IPS-18c (cell line): Measurements from ENCODE around the gene ANKRD39.
"Not testable (repeated sequence)": the region's sequence is repeated elsewhere in the genome, so short reads cannot be mapped to it uniquely, and the experiment has no call there.

Experiments
- H3K4me3 ChIP-seq: 2 replicates; pipeline ENCODE4 v1.7.0; 2013; ENCODE audit warnings: low read depth, mild to moderate bottlenecking, low read length, moderate library complexity; ENCODE audit not compliant: insufficient read depth
- H3K9me3 ChIP-seq: one replicate; pipeline ENCODE4 v1.6.1; 2013; ENCODE audit warnings: mild to moderate bottlenecking, low read length, moderate library complexity; ENCODE audit not compliant: control insufficient read depth, insufficient read depth

Gene ANKRD39

DNA sequence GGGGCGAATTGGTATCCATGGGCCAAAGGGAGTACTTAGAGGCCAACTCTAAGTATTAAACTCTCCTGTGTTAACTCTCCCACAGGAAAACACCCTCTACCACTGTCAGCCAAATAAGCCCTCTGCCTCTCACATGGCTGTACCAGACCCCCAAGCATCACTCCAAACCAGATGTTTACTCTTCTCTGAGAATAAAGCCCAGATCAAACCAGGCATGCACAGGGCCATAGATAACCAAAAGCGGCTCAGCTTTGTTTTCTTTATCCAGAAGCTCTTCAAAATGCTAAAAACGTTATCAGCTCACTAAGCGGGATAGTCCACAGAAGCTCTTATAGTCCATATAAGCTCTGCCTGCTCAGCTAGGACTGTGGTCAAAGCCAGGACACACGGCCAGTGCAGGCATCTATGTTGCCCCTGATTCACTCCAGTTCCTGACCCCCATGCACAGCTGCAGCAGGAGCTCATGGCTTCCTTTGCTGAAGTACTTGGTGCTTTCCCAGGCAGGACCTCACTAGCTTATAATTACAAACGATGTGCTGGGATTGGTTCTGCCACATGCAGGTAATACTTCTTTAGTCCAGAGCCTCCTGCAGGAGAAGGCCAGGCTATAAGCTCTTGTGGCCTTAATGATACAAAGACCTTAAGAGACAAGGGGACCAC, 33.0 kb upstream of the ANKRD39 start:
- H3K4me3 ChIP-seq = no peak overlapping the region
- no peaks in the 10 kb centered on the region for H3K9me3 ChIP-seq

DNA sequence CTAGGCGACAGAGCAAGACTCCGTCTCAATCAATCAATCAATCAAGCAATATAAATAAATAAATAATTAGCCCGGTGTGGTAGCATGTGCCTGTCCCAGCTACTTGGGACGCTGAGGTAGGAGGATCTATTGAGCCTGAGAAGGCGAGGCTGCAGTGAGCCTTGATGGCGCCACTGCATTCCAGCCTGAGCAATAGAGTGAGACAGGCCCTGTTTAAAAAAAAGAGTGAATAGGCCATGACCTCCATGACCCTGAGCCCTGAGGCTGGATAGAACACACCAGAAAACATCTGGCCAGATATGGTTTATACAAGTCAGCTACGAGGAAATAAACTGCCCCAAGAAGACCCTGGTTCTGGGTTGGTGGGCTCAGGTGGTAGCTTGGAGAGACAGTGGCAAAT, 32.4 kb upstream of the ANKRD39 start:
- Histone ChIP-seq H3K4me3 (no peak overlapping the region), H3K9me3 (no peaks in the 10 kb centered on the region)

GRCh38 chr2:96889502-96889901, 31.7 kb upstream of the ANKRD39 start:
- H3K9me3 ChIP-seq = not testable (repeated sequence)

GRCh38 chr2:96888072-96889011, 30.5 kb upstream of the ANKRD39 start:
- no peak overlapping the region for H3K4me3 ChIP-seq
- no peaks in the 10 kb centered on the region for H3K9me3 ChIP-seq

More at GRCh38 chr2:96889502-96889901, 31.7 kb upstream of the ANKRD39 start:
- not testable (repeated sequence) for H3K4me3 ChIP-seq

DNA sequence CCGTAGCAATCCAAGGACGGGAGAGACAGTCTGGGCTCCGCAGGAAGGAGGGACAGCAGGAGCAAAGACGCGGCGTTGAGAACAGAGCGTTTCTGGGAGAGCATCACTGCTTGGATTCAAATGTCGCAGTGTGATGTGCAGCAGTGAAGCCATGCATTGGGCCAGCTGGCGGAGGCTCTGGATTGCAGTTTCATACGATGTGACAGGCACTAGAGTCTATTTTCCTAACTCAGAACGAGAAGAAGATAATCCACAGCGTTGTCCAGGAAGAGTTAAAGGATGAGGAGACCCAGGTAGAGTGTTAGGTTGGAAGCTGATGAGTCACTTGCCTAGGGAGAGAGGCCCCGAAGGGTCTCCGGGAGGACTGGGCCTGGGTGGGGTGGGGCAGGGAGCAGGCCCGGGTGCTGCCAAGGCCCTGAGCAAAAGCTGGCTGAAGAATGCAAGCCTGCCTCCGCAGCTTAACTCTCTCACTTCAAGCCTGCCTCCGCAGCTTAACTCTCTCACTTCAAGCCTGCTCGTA, 29.7 kb upstream of the ANKRD39 start:
- Histone ChIP-seq H3K4me3 (no peak overlapping the region), H3K9me3 (no peaks in the 10 kb centered on the region)

- no peak overlapping the region for H3K4me3 ChIP-seq
- H3K9me3 ChIP-seq = no peaks in the 10 kb centered on the region
Observed at GRCh38 chr2:96885432-96886347, 27.9 kb upstream of the ANKRD39 start.

- H3K9me3 ChIP-seq = no peaks in the 10 kb centered on the region
Observed at GRCh38 chr2:96884299-96885094, 26.7 kb upstream of the ANKRD39 start.

DNA sequence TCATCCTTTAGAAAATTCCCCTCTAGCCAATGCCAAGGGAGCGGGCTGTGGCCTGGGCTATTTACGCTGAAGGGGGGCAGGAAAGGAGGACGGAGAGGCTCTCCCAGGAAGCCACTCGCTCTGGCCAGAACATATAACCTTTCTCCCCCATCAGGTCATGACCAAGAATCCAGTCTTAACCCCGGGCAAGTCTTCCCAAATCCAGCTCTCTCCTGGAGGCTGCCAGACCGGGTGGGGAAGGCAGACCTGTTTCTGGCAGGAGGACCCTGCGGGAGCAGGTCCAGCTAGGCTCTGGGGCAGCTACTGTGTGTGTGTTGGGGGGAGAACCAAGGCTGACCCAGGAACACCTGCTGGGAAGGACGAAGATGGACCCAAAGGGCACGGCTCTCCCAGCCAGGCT, 25.5 kb upstream of the ANKRD39 start:
- Histone ChIP-seq H3K9me3 (no peaks in the 10 kb centered on the region), H3K4me3 (no peak overlapping the region)

More at GRCh38 chr2:96884299-96885094, 26.7 kb upstream of the ANKRD39 start:
- no peak overlapping the region for H3K4me3 ChIP-seq

DNA sequence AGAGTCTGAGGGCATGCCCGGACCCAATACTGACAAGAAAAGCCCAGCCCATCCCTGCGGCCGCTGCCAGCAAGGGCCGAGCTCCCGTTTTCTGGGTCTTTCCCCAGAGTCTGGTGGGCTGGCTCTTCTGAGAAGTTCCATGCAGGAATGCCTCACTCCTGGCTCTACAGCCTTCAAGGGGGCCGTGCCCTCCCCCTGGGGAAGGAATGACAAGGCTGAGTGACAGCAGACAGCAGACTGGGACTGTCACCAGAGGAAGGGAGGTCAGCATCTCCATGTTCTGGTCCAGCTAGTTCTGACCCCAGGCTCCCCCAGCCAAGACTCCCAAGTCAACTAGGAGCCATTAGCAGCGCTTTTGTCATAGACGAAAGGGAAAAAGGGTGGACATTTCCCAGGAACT, 25.1 kb upstream of the ANKRD39 start:
- H3K4me3 ChIP-seq = no peak overlapping the region

DNA sequence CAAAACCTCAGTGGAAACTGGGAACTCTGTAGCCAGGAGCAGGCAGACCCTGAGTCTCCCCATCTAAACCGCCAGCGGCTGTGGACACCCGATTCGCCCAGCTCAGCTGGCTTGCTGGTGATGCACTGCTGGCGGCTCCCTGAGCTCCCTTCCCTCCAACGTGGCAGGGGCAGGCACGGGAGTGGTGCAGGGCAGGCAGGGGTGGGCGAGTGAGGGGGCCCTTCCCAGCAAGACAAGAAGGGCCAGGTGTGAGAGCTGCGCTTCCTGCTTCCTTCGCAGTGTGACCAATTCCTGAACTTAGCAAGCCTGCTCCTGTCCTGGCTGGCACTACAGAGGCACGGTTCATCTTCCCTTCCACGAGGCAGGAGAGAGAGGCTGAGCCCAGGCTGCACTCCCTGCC, 24.4 kb upstream of the ANKRD39 start:
- Histone ChIP-seq H3K4me3 (no peak overlapping the region), H3K9me3 (no peaks in the 10 kb centered on the region)

More for the DNA sequence above, 25.1 kb upstream of the ANKRD39 start:
- H3K9me3 ChIP-seq = no peaks in the 10 kb centered on the region

GRCh38 chr2:96881349-96882195, 23.8 kb upstream of the ANKRD39 start:
- no peak overlapping the region; the same call in 1 of the 2 replicates for H3K4me3 ChIP-seq
- H3K9me3 ChIP-seq = no peaks in the 10 kb centered on the region

DNA sequence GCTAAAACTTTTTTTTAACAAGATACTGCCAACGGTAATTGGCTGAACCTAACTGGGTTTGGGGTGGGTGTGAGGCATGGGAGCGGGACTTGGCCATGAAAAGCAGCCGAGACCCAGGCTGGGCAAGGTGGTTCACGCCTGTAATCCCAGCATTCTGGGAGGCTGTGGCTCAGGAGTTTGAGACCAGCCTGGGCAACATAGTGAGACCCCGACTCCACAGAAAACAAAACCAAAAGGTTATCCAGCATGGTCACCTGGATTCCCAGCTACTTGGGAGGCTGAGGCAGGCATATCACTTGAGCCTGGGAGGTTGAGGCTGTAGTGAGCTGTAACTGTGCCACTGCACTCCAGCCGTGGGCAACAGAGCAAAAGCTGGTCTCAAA, 23.1 kb upstream of the ANKRD39 start:
- no peaks in the 10 kb centered on the region for H3K9me3 ChIP-seq
- no peak overlapping the region for H3K4me3 ChIP-seq

DNA sequence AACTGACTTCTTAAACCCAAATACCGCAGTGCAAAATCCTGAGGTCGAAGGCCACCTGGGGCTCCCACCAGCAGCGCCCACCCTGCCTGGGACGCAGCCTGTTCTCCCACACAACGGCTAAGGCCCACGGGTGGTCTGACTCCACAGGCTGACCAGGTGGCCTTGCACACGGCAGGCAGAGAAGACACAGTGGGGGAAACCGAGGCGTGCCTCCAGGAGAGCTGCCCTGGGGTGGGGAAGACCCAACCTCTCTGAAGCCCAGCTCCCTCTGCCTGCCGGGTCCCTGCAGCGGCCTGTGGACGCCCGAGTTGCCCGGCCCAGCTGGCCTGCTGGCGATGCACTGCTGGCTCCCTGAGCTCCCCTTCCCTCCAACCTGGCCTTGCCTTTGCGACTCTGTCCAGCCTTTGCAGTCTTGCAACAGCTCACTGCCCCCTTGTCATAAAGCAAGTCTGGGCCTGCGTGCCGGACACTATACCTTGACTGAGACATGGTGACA, 21.8 kb upstream of the ANKRD39 start:
- no peak overlapping the region for H3K4me3 ChIP-seq
- H3K9me3 ChIP-seq = no peaks in the 10 kb centered on the region

- Histone ChIP-seq H3K4me3 (no peak overlapping the region), H3K9me3 (no peaks in the 10 kb centered on the region)
Observed at GRCh38 chr2:96878796-96879544, 21.2 kb upstream of the ANKRD39 start.

DNA sequence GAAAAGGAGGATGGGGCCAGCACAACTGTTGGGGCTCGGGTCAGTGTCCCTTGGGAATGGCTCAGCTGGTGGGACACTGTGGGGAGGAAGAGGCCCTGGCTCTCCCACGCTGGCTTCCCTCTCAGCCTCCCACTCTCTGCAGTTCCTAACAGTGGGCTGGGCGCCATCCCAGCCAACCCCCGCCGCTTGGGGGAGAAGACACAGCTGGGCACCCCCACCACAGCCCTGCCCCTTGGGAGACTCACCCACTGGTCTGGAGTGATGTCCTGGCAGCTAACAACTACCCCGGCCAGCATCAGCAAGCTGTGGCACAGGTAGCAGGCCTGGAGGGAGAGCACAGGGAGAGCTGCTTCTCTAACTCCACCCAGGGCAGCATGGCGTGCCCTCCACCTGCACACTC, 20.4 kb upstream of the ANKRD39 start:
- Histone ChIP-seq H3K4me3 (no peak overlapping the region), H3K9me3 (no peaks in the 10 kb centered on the region)
